ENCODE data around the gene GPR153. TPM values are rescaled to one million over a fixed set of nuclear protein-coding genes. Genes with fewer than 3 reads are reported as not detected.
A peak's percentile ranks its signal among the peaks of the same experiment; 100 is the strongest.
"Not testable (repeated sequence)": the region's sequence is repeated elsewhere in the genome, so short reads cannot be mapped to it uniquely, and the experiment has no call there.

Gene GPR153
- total RNA-seq, 1 donor from 2014 or later = 1.5 TPM

GRCh38 chr1:6220236-6220635 lies 40.7 kb downstream of the GPR153 start:
- no peak for DNase-seq (ENCODE audit: low spot score)
- Mint-ChIP-seq H3K27me3 (ENCODE audit: low read depth) (no peaks in the 10 kb centered on the region), H3K27ac (no peak overlapping the region), H3K9me3 (no peaks in the 10 kb centered on the region), H3K4me1 (ENCODE audit: low read depth) (no peaks in the 10 kb centered on the region), H3K4me3 (ENCODE audit: low read depth) (no peak overlapping the region), H3K36me3 (ENCODE audit: low read depth) (peaks cover 49% of the 10 kb centered on the region)
- intact Hi-C loops (cut with micrococcal nuclease) = no loop called here

GRCh38 chr1:6219641-6220040 lies 41.3 kb downstream of the GPR153 start:
- peaks cover 44% of the 10 kb centered on the region for H3K36me3 Mint-ChIP-seq (ENCODE audit: low read depth)
- H3K27ac Mint-ChIP-seq; DNase-seq (ENCODE audit: low spot score); H3K4me1 Mint-ChIP-seq (ENCODE audit: low read depth); intact Hi-C loops (cut with micrococcal nuclease); H3K4me3 Mint-ChIP-seq (ENCODE audit: low read depth); H3K9me3 Mint-ChIP-seq; H3K27me3 Mint-ChIP-seq (ENCODE audit: low read depth): not testable (repeated sequence)

GRCh38 chr1:6218375-6219164 lies 42.3 kb downstream of the GPR153 start:
- H3K27me3 Mint-ChIP-seq (ENCODE audit: low read depth) = no peaks in the 10 kb centered on the region
- H3K4me3 Mint-ChIP-seq (ENCODE audit: low read depth) = no peak overlapping the region
- H3K4me1 Mint-ChIP-seq (ENCODE audit: low read depth) = no peaks in the 10 kb centered on the region
- H3K36me3 Mint-ChIP-seq (ENCODE audit: low read depth) = peaks cover 33% of the 10 kb centered on the region
- intact Hi-C loops (cut with micrococcal nuclease) = no loop called here
- no peak for DNase-seq (ENCODE audit: low spot score)
- H3K9me3 Mint-ChIP-seq = no peaks in the 10 kb centered on the region
- no peak overlapping the region for H3K27ac Mint-ChIP-seq

- H3K36me3 Mint-ChIP-seq (ENCODE audit: low read depth) = peaks cover 34% of the 10 kb centered on the region
- no peak overlapping the region for H3K27ac Mint-ChIP-seq
- H3K9me3 Mint-ChIP-seq = no peaks in the 10 kb centered on the region
- H3K4me3 Mint-ChIP-seq (ENCODE audit: low read depth) = no peak overlapping the region
- intact Hi-C loops (cut with micrococcal nuclease) = no loop called here
- DNase-seq (ENCODE audit: low spot score) = no peak
- H3K4me1 Mint-ChIP-seq (ENCODE audit: low read depth) = peaks cover 5% of the 10 kb centered on the region
- H3K27me3 Mint-ChIP-seq (ENCODE audit: low read depth) = no peaks in the 10 kb centered on the region
Measured at GRCh38 chr1:6212193-6212959, 48.5 kb downstream of the GPR153 start.

GRCh38 chr1:6211731-6212130 lies 49.2 kb downstream of the GPR153 start:
- intact Hi-C loops (cut with micrococcal nuclease) = no loop called here
- H3K4me3 Mint-ChIP-seq (ENCODE audit: low read depth) = no peak overlapping the region
- no peak overlapping the region for H3K27ac Mint-ChIP-seq
- peaks cover 30% of the 10 kb centered on the region for H3K36me3 Mint-ChIP-seq (ENCODE audit: low read depth)
- no peak for DNase-seq (ENCODE audit: low spot score)
- H3K4me1 Mint-ChIP-seq (ENCODE audit: low read depth) = peaks cover 8% of the 10 kb centered on the region
- no peaks in the 10 kb centered on the region for H3K27me3 Mint-ChIP-seq (ENCODE audit: low read depth)
- no peaks in the 10 kb centered on the region for H3K9me3 Mint-ChIP-seq

GRCh38 chr1:6210591-6211355 lies 50.1 kb downstream of the GPR153 start:
- intact Hi-C loops (cut with micrococcal nuclease) = no loop called here
- H3K4me3 Mint-ChIP-seq (ENCODE audit: low read depth) = no peak overlapping the region
- no peak overlapping the region for H3K27ac Mint-ChIP-seq
- no peaks in the 10 kb centered on the region for H3K9me3 Mint-ChIP-seq
- peaks cover 28% of the 10 kb centered on the region for H3K36me3 Mint-ChIP-seq (ENCODE audit: low read depth)
- DNase-seq (ENCODE audit: low spot score) = no peak
- peaks cover 8% of the 10 kb centered on the region for H3K4me1 Mint-ChIP-seq (ENCODE audit: low read depth)
- no peaks in the 10 kb centered on the region for H3K27me3 Mint-ChIP-seq (ENCODE audit: low read depth)

GRCh38 chr1:6209661-6210580 lies 51.0 kb downstream of the GPR153 start:
- H3K27me3 Mint-ChIP-seq (ENCODE audit: low read depth) = no peaks in the 10 kb centered on the region
- DNase-seq (ENCODE audit: low spot score) = no peak
- H3K4me3 Mint-ChIP-seq (ENCODE audit: low read depth) = no peak overlapping the region
- peaks cover 23% of the 10 kb centered on the region for H3K36me3 Mint-ChIP-seq (ENCODE audit: low read depth)
- H3K9me3 Mint-ChIP-seq = no peaks in the 10 kb centered on the region
- H3K4me1 Mint-ChIP-seq (ENCODE audit: low read depth) = peaks cover 9% of the 10 kb centered on the region
- intact Hi-C loops (cut with micrococcal nuclease) = loop anchor here (5.0 kb wide), 1 partner anchor 183 kb away; no protein-coding TSS in a partner anchor
- no peak overlapping the region for H3K27ac Mint-ChIP-seq

- H3K9me3 Mint-ChIP-seq = no peaks in the 10 kb centered on the region
Measured at GRCh38 chr1:6208723-6209660, 51.9 kb downstream of the GPR153 start.

GRCh38 chr1:6207921-6208320 lies 53.0 kb downstream of the GPR153 start:
- Mint-ChIP-seq H3K4me3 (ENCODE audit: low read depth) (peak overlapping the region; percentile 2), H3K27me3 (ENCODE audit: low read depth) (no peaks in the 10 kb centered on the region), H3K36me3 (ENCODE audit: low read depth) (peaks cover 23% of the 10 kb centered on the region), H3K27ac (no peak overlapping the region), H3K4me1 (ENCODE audit: low read depth) (peaks cover 11% of the 10 kb centered on the region), H3K9me3 (no peaks in the 10 kb centered on the region)
- DNase-seq (ENCODE audit: low spot score) = no peak
- intact Hi-C loops (cut with micrococcal nuclease) = loop anchor here (2.0 to 5.0 kb wide), 2 partner anchors 27 to 181 kb away; partner anchors contain the start of gene ICMT

More at GRCh38 chr1:6208723-6209660, 51.9 kb downstream of the GPR153 start:
- intact Hi-C loops (cut with micrococcal nuclease) = loop anchor here (5.0 kb wide), 1 partner anchor 182 kb away; no protein-coding TSS in a partner anchor
- H3K4me1 Mint-ChIP-seq (ENCODE audit: low read depth) = peaks cover 11% of the 10 kb centered on the region
- peaks cover 23% of the 10 kb centered on the region for H3K36me3 Mint-ChIP-seq (ENCODE audit: low read depth)
- H3K4me3 Mint-ChIP-seq (ENCODE audit: low read depth) = peak overlapping the region; percentile 26
- H3K27me3 Mint-ChIP-seq (ENCODE audit: low read depth) = no peaks in the 10 kb centered on the region
- no peak overlapping the region for H3K27ac Mint-ChIP-seq
- DNase-seq (ENCODE audit: low spot score) = no peak

GRCh38 chr1:6207075-6207885 lies 53.6 kb downstream of the GPR153 start:
- intact Hi-C loops (cut with micrococcal nuclease) = loop anchor here (2.0 to 5.0 kb wide), 2 partner anchors 28 to 180 kb away; partner anchors contain the start of gene ICMT
- Mint-ChIP-seq H3K9me3 (no peaks in the 10 kb centered on the region), H3K27ac (no peak overlapping the region), H3K36me3 (ENCODE audit: low read depth) (peaks cover 23% of the 10 kb centered on the region), H3K27me3 (ENCODE audit: low read depth) (no peaks in the 10 kb centered on the region), H3K4me1 (ENCODE audit: low read depth) (peaks cover 11% of the 10 kb centered on the region), H3K4me3 (ENCODE audit: low read depth) (peak overlapping the region; percentile 79)
- DNase-seq (ENCODE audit: low spot score) = no peak
